ENCODE results near the gene GADD45A.

Gene GADD45A

GRCh38 chr1:67719329-67720196 lies 34.6 kb downstream of the GADD45A start (continued):
- no peak for TF ChIP-seq ZNF148 (tag by site-specific recombination; IDR thresholded peaks at IDR 0.05; ENCODE audit: borderline replicate concordance)
- TF ChIP-seq PRDM4 (tag by site-specific recombination; IDR thresholded peaks at IDR 0.05), result 0 out of 2 replicates have a peak, but pooled peaks have one; percentile 33
- TF ChIP-seq ZNF837 (tag by site-specific recombination; IDR thresholded peaks at IDR 0.05), result no peak
- no peak for TF ChIP-seq ZBTB49 (tag by site-specific recombination; IDR thresholded peaks at IDR 0.05; ENCODE audit: low read depth)
- no peak for TF ChIP-seq ZNF426 (tag by site-specific recombination; IDR thresholded peaks at IDR 0.05)
- no peak for TF ChIP-seq ZSCAN4 (tag by site-specific recombination; IDR thresholded peaks at IDR 0.05)
- no peak for TF ChIP-seq ZNF701 (tag by site-specific recombination; IDR thresholded peaks at IDR 0.05)
- TF ChIP-seq ZNF248 (tag by site-specific recombination; IDR thresholded peaks at IDR 0.05), result no peak
- TF ChIP-seq ZNF501 (tag by site-specific recombination; IDR thresholded peaks at IDR 0.05), result no peak; the same call in 1 of the 2 replicates
- peak; percentile 87 for TF ChIP-seq ZNF843 (tag by site-specific recombination; IDR thresholded peaks at IDR 0.05)
- no peak for TF ChIP-seq ZNF266 (tag by site-specific recombination; IDR thresholded peaks at IDR 0.05; ENCODE audit: low read depth)
- peak; percentile 90 for TF ChIP-seq SCRT2 (tag by site-specific recombination; IDR thresholded peaks at IDR 0.05)
- TF ChIP-seq ZNF341 (tag by site-specific recombination; IDR thresholded peaks at IDR 0.05; ENCODE audit: low read depth), result no peak
- no peak for TF ChIP-seq ZNF302 (tag by site-specific recombination; IDR thresholded peaks at IDR 0.05; ENCODE audit: low read depth)
- no peak for TF ChIP-seq ZNF23 (tag by site-specific recombination; IDR thresholded peaks at IDR 0.05; ENCODE audit: borderline replicate concordance)
- TF ChIP-seq ZNF26 (tag by site-specific recombination; IDR thresholded peaks at IDR 0.05), result no peak
- no peak for TF ChIP-seq ZNF362 (tag by site-specific recombination; IDR thresholded peaks at IDR 0.05)
- TF ChIP-seq ZNF114 (tag by site-specific recombination; IDR thresholded peaks at IDR 0.05), result no peak
- no peak for TF ChIP-seq ZBTB7A (tag by site-specific recombination; IDR thresholded peaks at IDR 0.05; ENCODE audit: low read depth)
- TF ChIP-seq ZNF621 (tag by site-specific recombination; IDR thresholded peaks at IDR 0.05), result no peak
- no peak for TF ChIP-seq ZNF138 (tag by site-specific recombination; IDR thresholded peaks at IDR 0.05; ENCODE audit: borderline replicate concordance)
- peak; percentile 76 for TF ChIP-seq GLIS1 (tag by site-specific recombination; IDR thresholded peaks at IDR 0.05)
- peak; percentile 40; the same call in 1 of the 2 replicates for TF ChIP-seq ZBTB21 (tag by site-specific recombination; IDR thresholded peaks at IDR 0.05)
- TF ChIP-seq AEBP2 (tag by site-specific recombination; IDR thresholded peaks at IDR 0.05; ENCODE audit: borderline replicate concordance), result no peak
